ENCODE data around the gene GUCY1A1.

DNA sequence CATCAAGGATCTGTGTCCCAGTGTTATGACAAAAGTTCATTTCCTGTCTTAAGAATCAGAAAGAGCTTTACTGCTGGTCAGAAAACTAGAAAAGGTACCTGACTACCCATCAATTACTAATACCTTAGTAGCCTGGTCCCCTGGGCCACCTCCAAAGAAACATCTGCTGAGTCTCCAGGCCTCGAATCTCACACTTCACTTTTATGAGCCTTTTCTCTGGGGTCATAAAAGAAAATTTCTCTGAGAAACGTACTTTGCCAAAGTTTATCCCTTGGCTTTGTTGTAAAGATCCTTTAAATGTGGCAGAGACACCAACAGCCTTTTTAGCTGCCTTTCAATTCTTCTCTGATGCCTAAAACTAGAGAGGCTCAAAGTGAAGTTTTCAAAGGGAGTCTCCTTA lies 17.8 kb downstream of the GUCY1A1 start:
- TF ChIP-seq, protein P1, sequence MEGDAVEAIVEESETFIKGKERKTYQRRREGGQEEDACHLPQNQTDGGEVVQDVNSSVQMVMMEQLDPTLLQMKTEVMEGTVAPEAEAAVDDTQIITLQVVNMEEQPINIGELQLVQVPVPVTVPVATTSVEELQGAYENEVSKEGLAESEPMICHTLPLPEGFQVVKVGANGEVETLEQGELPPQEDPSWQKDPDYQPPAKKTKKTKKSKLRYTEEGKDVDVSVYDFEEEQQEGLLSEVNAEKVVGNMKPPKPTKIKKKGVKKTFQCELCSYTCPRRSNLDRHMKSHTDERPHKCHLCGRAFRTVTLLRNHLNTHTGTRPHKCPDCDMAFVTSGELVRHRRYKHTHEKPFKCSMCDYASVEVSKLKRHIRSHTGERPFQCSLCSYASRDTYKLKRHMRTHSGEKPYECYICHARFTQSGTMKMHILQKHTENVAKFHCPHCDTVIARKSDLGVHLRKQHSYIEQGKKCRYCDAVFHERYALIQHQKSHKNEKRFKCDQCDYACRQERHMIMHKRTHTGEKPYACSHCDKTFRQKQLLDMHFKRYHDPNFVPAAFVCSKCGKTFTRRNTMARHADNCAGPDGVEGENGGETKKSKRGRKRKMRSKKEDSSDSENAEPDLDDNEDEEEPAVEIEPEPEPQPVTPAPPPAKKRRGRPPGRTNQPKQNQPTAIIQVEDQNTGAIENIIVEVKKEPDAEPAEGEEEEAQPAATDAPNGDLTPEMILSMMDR (IDR thresholded peaks at IDR 0.05; ENCODE audit: insufficient read depth, low read depth, low read length) = no peak
- TF ChIP-seq EZH2 (IDR thresholded peaks at IDR 0.05; ENCODE audit: insufficient read depth, low read length) = no peak
